Measurements from ENCODE around the gene IRGC. TPM values are rescaled to one million over a fixed set of nuclear protein-coding genes. Genes with fewer than 3 reads are reported as not detected.

Gene IRGC
- total RNA-seq, 1 donor from 2014 or later, result not detected

- Histone ChIP-seq H3K4me3 (peak within 1 kb of the TSS; percentile 69 to 71), H3K9me3 (no peaks in the 10 kb centered on the region), H3K27ac (peak within 1 kb of the TSS; percentile 99), H3K36me3 (peaks cover 0 to 11% of the 10 kb centered on the region in 2 donors), H3K4me1 (peaks cover 40% of the 10 kb centered on the region), H3K27me3 (no peaks in the 10 kb centered on the region)
- DNase-seq (ENCODE audit: extremely low spot score in 2 of 2), result peak in 1 of 2 donors; percentile 98
- intact Hi-C loops (cut with DNase I), result no loop called here
- no peak for TF ChIP-seq CTCF (IDR thresholded peaks at IDR 0.05)
- peak; percentile 94 to 98 for TF ChIP-seq POLR2AphosphoS5 (IDR thresholded peaks at IDR 0.05; ENCODE audit: insufficient read depth in 1 of 2, low read depth in 1 of 2)
- TF ChIP-seq POLR2A (IDR thresholded peaks at IDR 0.05), result peak in 1 of 2 donors; percentile 76
Measured at GRCh38 chr19:43754503-43755255, 38.8 kb downstream of the IRGC start, which contains the start of gene SMG9. Gene SMG9 (minus strand): TSS chr19:43754962. CDS start chr19:43750741, 4,221 bp downstream.

GRCh38 chr19:43755256-43755801 is 39.5 kb downstream of the IRGC start:
- peak overlapping the region; percentile 69 to 71 for H3K4me3 ChIP-seq
- TF ChIP-seq POLR2A (IDR thresholded peaks at IDR 0.05) (no peak), CTCF (IDR thresholded peaks at IDR 0.05) (no peak), POLR2AphosphoS5 (IDR thresholded peaks at IDR 0.05; ENCODE audit: insufficient read depth in 1 of 2, low read depth in 1 of 2) (peak in 1 of 2 donors; percentile 34)
- peaks cover 0 to 4% of the 10 kb centered on the region in 2 donors for H3K36me3 ChIP-seq
- peak in 1 of 2 donors; percentile 95 for DNase-seq (ENCODE audit: extremely low spot score in 2 of 2)
- intact Hi-C loops (cut with DNase I), result no loop called here
- no peaks in the 10 kb centered on the region for H3K9me3 ChIP-seq
- H3K27me3 ChIP-seq, result no peaks in the 10 kb centered on the region
- peak overlapping the region; percentile 99 for H3K27ac ChIP-seq
- peaks cover 40% of the 10 kb centered on the region for H3K4me1 ChIP-seq

GRCh38 chr19:43759515-43759914 is 43.6 kb downstream of the IRGC start:
- Histone ChIP-seq H3K27me3 (no peaks in the 10 kb centered on the region), H3K4me1 (peaks cover 20% of the 10 kb centered on the region), H3K36me3 (no peaks in the 10 kb centered on the region), H3K27ac (peak overlapping the region; percentile 47), H3K9me3 (no peaks in the 10 kb centered on the region), H3K4me3 (no peak overlapping the region)
- TF ChIP-seq POLR2AphosphoS5 (IDR thresholded peaks at IDR 0.05; ENCODE audit: insufficient read depth in 1 of 2, low read depth in 1 of 2) (peak in 1 of 2 donors; percentile 79), POLR2A (IDR thresholded peaks at IDR 0.05) (no peak)
- DNase-seq (ENCODE audit: extremely low spot score in 2 of 2), result no peak
- intact Hi-C loops (cut with DNase I), result no loop called here

GRCh38 chr19:43760941-43761340 is 45.1 kb downstream of the IRGC start:
- DNase-seq (ENCODE audit: extremely low spot score in 2 of 2), result no peak
- TF ChIP-seq POLR2A (IDR thresholded peaks at IDR 0.05), result no peak
- no peak for TF ChIP-seq CTCF (IDR thresholded peaks at IDR 0.05)
- TF ChIP-seq POLR2AphosphoS5 (IDR thresholded peaks at IDR 0.05; ENCODE audit: insufficient read depth in 1 of 2, low read depth in 1 of 2), result no peak
- intact Hi-C loops (cut with DNase I), result no loop called here
- peaks cover 23% of the 10 kb centered on the region for H3K4me1 ChIP-seq
- no peaks in the 10 kb centered on the region for H3K27me3 ChIP-seq
- no peaks in the 10 kb centered on the region for H3K9me3 ChIP-seq
- no peak overlapping the region for H3K27ac ChIP-seq
- no peak overlapping the region for H3K4me3 ChIP-seq
- no peaks in the 10 kb centered on the region for H3K36me3 ChIP-seq

- H3K27me3 ChIP-seq, result no peaks in the 10 kb centered on the region
- TF ChIP-seq POLR2A (IDR thresholded peaks at IDR 0.05) (no peak), POLR2AphosphoS5 (IDR thresholded peaks at IDR 0.05; ENCODE audit: insufficient read depth in 1 of 2, low read depth in 1 of 2) (no peak), CTCF (IDR thresholded peaks at IDR 0.05) (no peak)
- no peak for DNase-seq (ENCODE audit: extremely low spot score in 2 of 2)
- no peaks in the 10 kb centered on the region for H3K9me3 ChIP-seq
- no peak overlapping the region for H3K4me3 ChIP-seq
- intact Hi-C loops (cut with DNase I), result no loop called here
- H3K36me3 ChIP-seq, result no peaks in the 10 kb centered on the region
- H3K4me1 ChIP-seq, result peaks cover 22% of the 10 kb centered on the region
- H3K27ac ChIP-seq, result no peak overlapping the region
Measured at GRCh38 chr19:43762814-43763213, 46.9 kb downstream of the IRGC start.
